H1 (cell line): ENCODE measurements around the gene ERC1. TPM values are rescaled to one million over a fixed set of nuclear protein-coding genes. Genes with fewer than 3 reads are reported as not detected.

Experiments
- CTCF ChIA-PET: fragments of 300-600 bp; sonication (Branson Sonifier 250); formaldehyde crosslinking; loops from one replicate; lab custom pipeline; 2021; ENCODE audit not compliant: partially characterized antibody; lab: Charles Lee
- POLR2A ChIA-PET: fragments of 300-600 bp; sonication (Branson Sonifier 250); formaldehyde crosslinking; loops from one replicate; lab custom pipeline; 2021; ENCODE audit warnings: inconsistent platforms; ENCODE audit not compliant: partially characterized antibody; lab: Charles Lee
- DNase-seq, 2 experiments: peaks; one replicate each; pipeline versions ENCODE4 v3.0.0 to v3.0.0-alpha.2; 2010 to 2022; ENCODE audit warnings: low spot score in 2 of 2, low read depth in 1 of 2, mixed read lengths in 1 of 2
- FAIRE-seq: peaks from 2 replicates; lab custom pipeline; 2011; peaks lifted over from hg19 to GRCh38; lab: Jason Lieb, UNC
- H2AFZ ChIP-seq: 2 replicates; pipeline ENCODE4 v1.8.1; 2012; ENCODE audit warnings: low read length, inconsistent platforms
- H2AK5ac ChIP-seq: 2 replicates; pipeline ENCODE4 v1.6.1; 2013; ENCODE audit warnings: low read depth, low read length
- H2BK120ac ChIP-seq: replicated peaks from 2 replicates; pipeline ENCODE3; 2013; ENCODE audit warnings: low read depth, low read length, inconsistent platforms
- H2BK12ac ChIP-seq: 2 replicates; pipeline ENCODE4 v1.6.1; 2013; ENCODE audit warnings: low read depth, low read length
- H2BK15ac ChIP-seq: 2 replicates; pipeline ENCODE4 v1.6.1; 2013; ENCODE audit warnings: low read length
- H2BK20ac ChIP-seq: 2 replicates; pipeline ENCODE4 v1.6.1; 2013; ENCODE audit warnings: low read length
- H2BK5ac ChIP-seq: 2 replicates; pipeline ENCODE4 v1.6.1; 2013; ENCODE audit warnings: low read depth, low read length
- H3K14ac ChIP-seq: 2 replicates; pipeline ENCODE4 v1.6.1; 2013; ENCODE audit warnings: inconsistent platforms; ENCODE audit not compliant: insufficient read length
- H3K18ac ChIP-seq: 2 replicates; pipeline ENCODE4 v1.6.1; 2013; ENCODE audit warnings: low read length; ENCODE audit errors: extremely low read depth
- H3K23ac ChIP-seq: 2 replicates; pipeline ENCODE4 v1.6.1; 2013; ENCODE audit warnings: inconsistent platforms; ENCODE audit not compliant: insufficient read length
- H3K23me2 ChIP-seq: 2 replicates; pipeline ENCODE4 v1.6.1; 2013; ENCODE audit warnings: low read depth, low read length
- H3K27ac ChIP-seq: 2 replicates; pipeline ENCODE4 v1.6.1; 2011; ENCODE audit warnings: low read depth, low read length, inconsistent platforms
- H3K27me3 ChIP-seq, 4 experiments: replicated peaks in 1 of 4; 1 replicate in 1 of 4; 2 replicates in 3 of 4; pipeline versions ENCODE4 v1.6.1 to v1.8.1; 2011 to 2013; ENCODE audit warnings: low read length in 3 of 4, mild to moderate bottlenecking in 3 of 4, inconsistent platforms in 2 of 4, mixed read lengths in 2 of 4, moderate library complexity in 1 of 4; ENCODE audit not compliant: control insufficient read depth in 3 of 4, insufficient read depth in 3 of 4; ENCODE audit errors: extremely low read depth in 1 of 4
- H3K36me3 ChIP-seq, 4 experiments: 2 replicates each; pipeline versions ENCODE4 v1.6.1 to v1.8.1; 2011 to 2013; ENCODE audit warnings: mild to moderate bottlenecking in 4 of 4, low read length in 3 of 4, moderate library complexity in 2 of 4, control low read depth in 1 of 4, inconsistent platforms in 1 of 4; ENCODE audit not compliant: insufficient read depth in 4 of 4, control insufficient read depth in 2 of 4
- H3K4ac ChIP-seq: replicated peaks from 2 replicates; pipeline ENCODE3; 2013; ENCODE audit warnings: low read length, low read depth, mixed read lengths, inconsistent platforms; ENCODE audit not compliant: insufficient read length
- H3K4me1 ChIP-seq, 4 experiments: replicated peaks in 1 of 4; 1 replicate in 1 of 4; 2 replicates in 3 of 4; pipeline versions ENCODE4 v1.6.1 to v1.8.1; 2011 to 2013; ENCODE audit warnings: low read length in 3 of 4, inconsistent platforms in 2 of 4, mixed read lengths in 1 of 4; ENCODE audit not compliant: insufficient read depth in 4 of 4, control insufficient read depth in 3 of 4
- H3K4me2 ChIP-seq, 2 experiments: 2 replicates each; pipeline versions ENCODE4 v1.6.1 to v1.8.1; 2011 to 2013; ENCODE audit warnings: low read depth in 2 of 2, low read length in 2 of 2, control low read depth in 1 of 2, inconsistent platforms in 1 of 2, mild to moderate bottlenecking in 1 of 2; ENCODE audit not compliant: insufficient read depth in 1 of 2
- H3K4me3 ChIP-seq, 4 experiments: fragments of 200-600, 300-600 bp in 1 of 4; sonication (generic), shearing (Covaris generic), sonication (Bioruptor Twin) in 1 of 4; 2 replicates each; pipeline versions ENCODE4 v1.5.1 to v1.8.1; 2011 to 2016; ENCODE audit warnings: low read length in 4 of 4, low read depth in 3 of 4, control low read depth in 2 of 4, inconsistent platforms in 2 of 4, mild to moderate bottlenecking in 2 of 4, mixed read lengths in 1 of 4, moderate library complexity in 1 of 4; ENCODE audit not compliant: insufficient read depth in 2 of 4; ENCODE audit errors: extremely low read depth in 1 of 4
- H3K56ac ChIP-seq: replicated peaks from 2 replicates; pipeline ENCODE3; 2013; ENCODE audit warnings: low read depth, mild to moderate bottlenecking, mixed read lengths, low read length, inconsistent platforms; ENCODE audit not compliant: insufficient read length
- H3K79me1 ChIP-seq: 2 replicates; pipeline ENCODE4 v1.6.1; 2013; ENCODE audit warnings: low read depth, low read length, control low read depth
- H3K79me2 ChIP-seq, 2 experiments: 2 replicates each; pipeline versions ENCODE4 v1.6.1 to v1.8.1; 2012 to 2013; ENCODE audit warnings: low read length in 2 of 2, mild to moderate bottlenecking in 2 of 2, inconsistent platforms in 1 of 2; ENCODE audit not compliant: insufficient read depth in 2 of 2, control insufficient read depth in 1 of 2
- H3K9ac ChIP-seq, 4 experiments: replicated peaks in 1 of 4; 1 replicate in 1 of 4; 2 replicates in 3 of 4; pipeline versions ENCODE4 v1.6.1 to v1.8.1; 2011 to 2013; ENCODE audit warnings: low read depth in 3 of 4, low read length in 3 of 4, control low read depth in 2 of 4, mild to moderate bottlenecking in 2 of 4, moderate library complexity in 2 of 4, inconsistent platforms in 1 of 4; ENCODE audit errors: extremely low read depth in 1 of 4
- H3K9me3 ChIP-seq, 2 experiments: 2 replicates each; pipeline versions ENCODE4 v1.6.1 to v1.8.1; 2012 to 2013; ENCODE audit warnings: mild to moderate bottlenecking in 2 of 2, moderate library complexity in 2 of 2, control low read depth in 1 of 2, inconsistent platforms in 1 of 2, low read depth in 1 of 2, low read length in 1 of 2, mixed read lengths in 1 of 2; ENCODE audit not compliant: insufficient read depth in 2 of 2
- H4K20me1 ChIP-seq, 2 experiments: replicated peaks in 1 of 2; 2 replicates each; pipeline versions ENCODE3 to v1.8.1; 2011 to 2013; ENCODE audit warnings: inconsistent platforms in 2 of 2, low read length in 2 of 2, mild to moderate bottlenecking in 1 of 2; ENCODE audit not compliant: insufficient read depth in 2 of 2, control insufficient read depth in 1 of 2
- H4K5ac ChIP-seq: 2 replicates; pipeline ENCODE4 v1.6.1; 2013; ENCODE audit warnings: low read length, low read depth, mixed read lengths, inconsistent platforms; ENCODE audit not compliant: insufficient read length
- H4K8ac ChIP-seq: 2 replicates; pipeline ENCODE4 v1.8.0; 2013; ENCODE audit warnings: mild to moderate bottlenecking, moderate library complexity, low read length, inconsistent platforms; ENCODE audit not compliant: insufficient read depth; ENCODE audit errors: extremely low read depth
- H4K91ac ChIP-seq: replicated peaks from 2 replicates; pipeline ENCODE3; 2013; ENCODE audit warnings: low read length, mixed read lengths, inconsistent platforms; ENCODE audit not compliant: insufficient read length
- CBX8 ChIP-seq: fragments of 300-800, 300-1000 bp; sonication (generic); IDR thresholded peaks from 2 replicates; pipeline ENCODE4 v1.7.1; 2016; ENCODE audit warnings: low read depth, low read length, borderline replicate concordance
- MAFK ChIP-seq: IDR thresholded peaks from 2 replicates; pipeline ENCODE4 v1.6.1; 2012; ENCODE audit warnings: low read depth, mild to moderate bottlenecking, improper control_type of control experiment, low read length
- NRF1 ChIP-seq: IDR thresholded peaks from 2 replicates; pipeline ENCODE4 v1.6.1; 2011; ENCODE audit warnings: mild to moderate bottlenecking, low read depth, low read length, improper control_type of control experiment
- RXRA ChIP-seq: IDR thresholded peaks from 2 replicates; pipeline ENCODE4 v1.6.1; 2011; ENCODE audit warnings: low read depth, mild to moderate bottlenecking, low read length, moderate library complexity; ENCODE audit not compliant: insufficient read depth
- WGBS, 2 experiments: shearing (Covaris generic) in 1 of 2; methylation state at CpG; one replicate each; pipeline versions ENCODE4 v1.1.6 to v1.1.7; 2013 to 2015; ENCODE audit warnings: low lambda C conversion rate in 2 of 2, mixed read lengths in 2 of 2, inconsistent platforms in 1 of 2, low coverage in 1 of 2, missing lambda C conversion rate in 1 of 2; ENCODE audit not compliant: insufficient replicate concordance in 2 of 2, insufficient coverage in 1 of 2, insufficient read length in 1 of 2; ENCODE audit errors: extremely low coverage in 1 of 2, missing lambda C conversion rate in 1 of 2; 5-methylcytosine and 5-hydroxymethylcytosine counted together
- polyA plus RNA-seq, 7 experiments: library from polyadenylated mRNA; depleted of rRNA in 3 of 7; stranded (reverse) in 5 of 7; unstranded in 2 of 7; fragments of >200 nt in 5 of 7; fragments of 200-250 nt in 2 of 7; gene quantifications; 1 replicate in 5 of 7; 2 replicates in 1 of 7; 4 replicates in 1 of 7; pipeline versions ENCODE4 v1.2.1 to v1.2.3, GENCODE V29; 2011 to 2013; ENCODE audit warnings: missing spikeins in 2 of 7, mixed read lengths in 2 of 7
- total RNA-seq: library from RNA; stranded (reverse); fragmentation: NEBNext Ultra II Directional; extraction: Animal tissue kit (Norgen Biotek cat#: 25700); gene quantifications from 2 replicates; pipeline ENCODE4 v1.2.1, GENCODE V29; 2021

ERC1 gene
- total and polyA plus RNA-seq, 2 of the 8 experiments (the other 6 are each of a cell fraction or from before 2014, with no cell fraction given): 7.8 to 45.7 TPM

- Histone ChIP-seq H3K9ac (no peak overlapping the region), H2BK5ac (no peak overlapping the region), H2BK12ac (no peak overlapping the region), H2BK20ac (no peak overlapping the region), H3K27ac (no peak overlapping the region), H3K14ac (no peak overlapping the region), H3K4me2 (no peak overlapping the region), H4K91ac (no peak overlapping the region), H2BK15ac (no peak overlapping the region), H3K23me2 (no peaks in the 10 kb centered on the region), H4K20me1 (peaks cover 0 to 1% of the 10 kb centered on the region in 2 experiments), H4K5ac (no peak overlapping the region), H3K4ac (no peak overlapping the region), H4K8ac (no peak overlapping the region), H3K79me2 (peaks cover 0 to 4% of the 10 kb centered on the region in 2 experiments; a peak in 1 of 4 replicates), H3K36me3 (no peaks in the 10 kb centered on the region), H3K18ac (no peak overlapping the region), H2BK120ac (no peak overlapping the region), H3K56ac (no peak overlapping the region), H2AFZ (no peak overlapping the region), H3K9me3 (no peaks in the 10 kb centered on the region), H3K23ac (no peak overlapping the region), H3K79me1 (no peaks in the 10 kb centered on the region), H3K27me3 (no peaks in the 10 kb centered on the region), H3K4me1 (0 out of 7 replicates have a peak, but pooled peaks cover 0 to 2% (median 0%) of the 10 kb centered on the region in 4 experiments), H3K4me3 (no peak overlapping the region), H2AK5ac (no peak overlapping the region)
- no peak for FAIRE-seq
- no peak for DNase-seq
- TF ChIP-seq CBX8: no peak
- TF ChIP-seq NRF1: no peak
- TF ChIP-seq MAFK: no peak
- TF ChIP-seq RXRA: no peak
- CTCF ChIA-PET: interaction anchor here (1.4 to 1.6 kb wide), 3 partner anchors 11 to 25 kb away, joined by 4 to 8 read pairs (median 5); no protein-coding TSS in a partner anchor
- POLR2A ChIA-PET: interaction anchor here (1.1 kb wide), 1 partner anchor 10 kb away, joined by 5 read pairs; no protein-coding TSS in a partner anchor
- WGBS, 2 experiments: 92% methylated on average over 5 of the region's 5 CpGs; no CpG with 5 or more reads in 1 of the 2 experiments
Measured at GRCh38 chr12:1077036-1077803, 86.2 kb downstream of the ERC1 start.
